Activated CD8-positive, alpha-beta T cell treated with anti-CD3 and anti-CD28 coated beads for 36 hours (primary cell): ENCODE data around the gene GATB. TPM values are rescaled to one million over a fixed set of nuclear protein-coding genes. Genes with fewer than 3 reads are reported as not detected.

Source experiments
- ATAC-seq: fragments of 200-7000 bp; cut with Tn5 transposase; one replicate; pipeline ENCODE4 v1.10.0; 2021; ENCODE audit warnings: mild to moderate bottlenecking, moderate library complexity
- CTCF ChIA-PET: fragments of 350-600 bp; sonication (Branson Sonifier 250); formaldehyde crosslinking; loops from one replicate; lab custom pipeline; 2021; ENCODE audit warnings: antibody characterized with exemption; lab: Charles Lee
- POLR2A ChIA-PET: fragments of 350-600 bp; sonication (Branson Sonifier 250); formaldehyde crosslinking; loops from one replicate; lab custom pipeline; 2021; ENCODE audit warnings: antibody characterized with exemption; lab: Charles Lee
- DNase-seq: peaks from one replicate; pipeline ENCODE4 v3.0.0-alpha.2; 2020
- H3K27ac Mint-ChIP-seq: one replicate; pipeline ENCODE4 v1.8.0; 2021; ENCODE audit warnings: mild to moderate bottlenecking, mixed read lengths
- H3K27me3 Mint-ChIP-seq: one replicate; pipeline ENCODE4 v1.8.0; 2021; ENCODE audit warnings: mixed read lengths
- H3K36me3 Mint-ChIP-seq: one replicate; pipeline ENCODE4 v1.8.0; 2021; ENCODE audit warnings: low read depth, mixed read lengths
- H3K4me1 Mint-ChIP-seq: one replicate; pipeline ENCODE4 v1.8.0; 2021; ENCODE audit warnings: low read depth, mixed read lengths
- H3K4me3 Mint-ChIP-seq: one replicate; pipeline ENCODE4 v1.8.0; 2021; ENCODE audit warnings: mild to moderate bottlenecking, moderate library complexity, mixed read lengths
- H3K9me3 Mint-ChIP-seq: one replicate; pipeline ENCODE4 v1.8.0; 2021; ENCODE audit warnings: mixed read lengths
- CTCF ChIP-seq: fragments of 200-600 bp; IDR thresholded peaks from one replicate; pipeline ENCODE4 v1.8.0; 2022; ENCODE audit warnings: antibody characterized with exemption, mild to moderate bottlenecking
- intact Hi-C: fragments of 100-400 bp; cut with micrococcal nuclease; formaldehyde crosslinking; loops from one replicate; pipeline ENCODE4 v1.10.0; 2022
- total RNA-seq, 2 experiments: library from RNA; stranded (reverse); gene quantifications; one replicate each; pipeline ENCODE4 v1.2.3, GENCODE V29; 2021

GATB gene
- total RNA-seq, 2 experiments from 2014 or later: 19.1 to 22.3 TPM

GRCh38 chr4:151702256-151702655 lies 58.6 kb downstream of the GATB start:
- no peak for TF ChIP-seq CTCF
- peaks cover 48% of the 10 kb centered on the region for H3K36me3 Mint-ChIP-seq
- no peak overlapping the region for H3K4me3 Mint-ChIP-seq
- no peaks in the 10 kb centered on the region for H3K9me3 Mint-ChIP-seq
- ATAC-seq (no peak), DNase-seq (no peak)
- H3K27ac Mint-ChIP-seq: no peak overlapping the region
- ChIA-PET POLR2A (interaction anchor here (0.6 kb wide), 1 partner anchor 23 kb away, joined by 3 read pairs; no protein-coding TSS in a partner anchor), CTCF (no interaction called here)
- no peaks in the 10 kb centered on the region for H3K27me3 Mint-ChIP-seq
- intact Hi-C loops: no loop called here
- no peaks in the 10 kb centered on the region for H3K4me1 Mint-ChIP-seq

- CTCF ChIA-PET: no interaction called here
- no peak for ATAC-seq
- H3K9me3 Mint-ChIP-seq: no peaks in the 10 kb centered on the region
- H3K27ac Mint-ChIP-seq: no peak overlapping the region
- H3K4me1 Mint-ChIP-seq: no peaks in the 10 kb centered on the region
- peaks cover 52% of the 10 kb centered on the region for H3K36me3 Mint-ChIP-seq
- POLR2A ChIA-PET: no interaction called here
- no peaks in the 10 kb centered on the region for H3K27me3 Mint-ChIP-seq
- no peak for DNase-seq
- intact Hi-C loops: no loop called here
- TF ChIP-seq CTCF: no peak
- H3K4me3 Mint-ChIP-seq: no peak overlapping the region
Measured at GRCh38 chr4:151700566-151701316, 60.1 kb downstream of the GATB start.

GRCh38 chr4:151698213-151698612 lies 62.6 kb downstream of the GATB start:
- ChIA-PET CTCF (no interaction called here), POLR2A (no interaction called here)
- no peaks in the 10 kb centered on the region for H3K4me1 Mint-ChIP-seq
- no peaks in the 10 kb centered on the region for H3K9me3 Mint-ChIP-seq
- no peak overlapping the region for H3K27ac Mint-ChIP-seq
- H3K4me3 Mint-ChIP-seq: no peak overlapping the region
- no peaks in the 10 kb centered on the region for H3K27me3 Mint-ChIP-seq
- no peak for TF ChIP-seq CTCF
- ATAC-seq: no peak
- H3K36me3 Mint-ChIP-seq: peaks cover 48% of the 10 kb centered on the region
- DNase-seq: no peak
- intact Hi-C loops: no loop called here

GRCh38 chr4:151694961-151695720 lies 65.7 kb downstream of the GATB start:
- Mint-ChIP-seq H3K36me3 (peaks cover 28% of the 10 kb centered on the region), H3K27ac (no peak overlapping the region), H3K27me3 (no peaks in the 10 kb centered on the region), H3K9me3 (no peaks in the 10 kb centered on the region), H3K4me3 (no peak overlapping the region), H3K4me1 (no peaks in the 10 kb centered on the region)
- CTCF ChIA-PET: interaction anchor here (1.4 kb wide), 1 partner anchor 91 kb away, joined by 3 read pairs; no protein-coding TSS in a partner anchor
- ATAC-seq (no peak), DNase-seq (no peak)
- POLR2A ChIA-PET: interaction anchor here (0.6 kb wide), 1 partner anchor 1260 kb away, joined by 3 read pairs; no protein-coding TSS in a partner anchor
- intact Hi-C loops: no loop called here
- no peak for TF ChIP-seq CTCF
